ENCODE results near the gene ZNF750. TPM values are rescaled to one million over a fixed set of nuclear protein-coding genes. Genes with fewer than 3 reads are reported as not detected.

The ZNF750 gene
- polyA plus RNA-seq, 1 experiment: not detected

- ChIA-PET POLR2A (no interaction called here), CTCF (no interaction called here)
- no peak for TF ChIP-seq CTCF (IDR thresholded peaks at IDR 0.05; ENCODE audit: insufficient read depth, low read depth, low read length)
- Histone ChIP-seq H3K27me3 (ENCODE audit: control insufficient read depth, insufficient read depth, low read length) (no peaks in the 10 kb centered on the region), H3K36me3 (ENCODE audit: control insufficient read depth, insufficient read depth, low read length) (peaks cover 12% of the 10 kb centered on the region), H3K4me3 (ENCODE audit: low read depth, low read length) (no peak overlapping the region)
- DNase-seq (ENCODE audit: low read depth): no peak
These were observed 24.0 kb downstream of the ZNF750 start for GRCh38 chr17:82815790-82816305.

DNA sequence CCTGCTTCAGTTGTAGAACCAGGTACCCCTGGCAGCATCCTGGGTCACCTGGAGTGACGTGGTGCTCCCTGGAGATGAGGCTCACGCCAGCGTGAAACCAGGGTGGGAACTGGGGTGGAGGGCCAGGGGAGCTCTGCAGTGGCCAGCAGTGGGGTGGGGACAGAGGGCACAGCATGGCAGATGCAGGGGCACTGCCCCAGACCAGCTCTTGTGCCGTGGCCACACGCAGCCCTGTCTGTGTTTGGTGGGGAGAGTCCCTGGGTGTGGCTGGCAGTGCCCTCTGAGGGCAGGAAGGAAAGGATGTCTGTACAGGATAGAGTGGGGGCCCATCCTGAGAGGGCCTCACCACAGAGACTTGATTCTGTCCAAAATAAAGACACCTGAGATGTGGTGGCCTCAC is 24.5 kb downstream of the ZNF750 start:
- DNase-seq (ENCODE audit: low read depth): no peak
- Histone ChIP-seq H3K27me3 (ENCODE audit: control insufficient read depth, insufficient read depth, low read length) (no peaks in the 10 kb centered on the region), H3K4me3 (ENCODE audit: low read depth, low read length) (no peak overlapping the region), H3K36me3 (ENCODE audit: control insufficient read depth, insufficient read depth, low read length) (peaks cover 13% of the 10 kb centered on the region)
- ChIA-PET POLR2A (no interaction called here), CTCF (interaction anchor here (2.0 kb wide), 1 partner anchor 33 kb away, joined by 4 read pairs; no protein-coding TSS in a partner anchor)
- no peak for TF ChIP-seq CTCF (IDR thresholded peaks at IDR 0.05; ENCODE audit: insufficient read depth, low read depth, low read length)

DNA sequence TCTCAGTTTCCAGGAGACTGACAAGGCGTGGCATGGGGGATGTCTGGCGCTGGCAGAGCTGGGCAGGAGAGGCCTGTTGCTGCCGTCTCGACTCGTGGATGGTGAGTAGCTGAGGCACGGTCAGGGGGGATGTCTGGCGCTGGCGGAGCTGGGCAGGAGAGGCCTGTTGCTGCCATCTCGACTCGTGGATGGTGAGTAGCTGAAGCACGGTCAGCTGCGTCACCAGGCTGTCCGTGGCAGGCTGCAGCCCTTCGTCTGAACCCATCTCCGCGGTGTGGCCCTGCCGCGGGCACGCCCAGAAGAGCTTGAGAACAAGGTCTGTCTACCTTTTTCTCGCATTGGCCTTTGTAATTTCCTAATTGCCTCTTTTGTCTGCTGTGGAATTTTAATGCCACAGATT is 25.0 kb downstream of the ZNF750 start:
- POLR2A ChIA-PET: no interaction called here
- no peaks in the 10 kb centered on the region for H3K27me3 ChIP-seq (ENCODE audit: control insufficient read depth, insufficient read depth, low read length)
- CTCF ChIA-PET: interaction anchor here (2.0 kb wide), 1 partner anchor 33 kb away, joined by 4 read pairs; no protein-coding TSS in a partner anchor
- TF ChIP-seq CTCF (IDR thresholded peaks at IDR 0.05; ENCODE audit: insufficient read depth, low read depth, low read length): no peak
- DNase-seq (ENCODE audit: low read depth): no peak
- peaks cover 13% of the 10 kb centered on the region for H3K36me3 ChIP-seq (ENCODE audit: control insufficient read depth, insufficient read depth, low read length)
- H3K4me3 ChIP-seq (ENCODE audit: low read depth, low read length): no peak overlapping the region

- H3K27me3 ChIP-seq (ENCODE audit: control insufficient read depth, insufficient read depth, low read length): no peaks in the 10 kb centered on the region
- ChIA-PET CTCF (interaction anchor here (1.0 to 2.0 kb wide), 2 partner anchors 11 to 31 kb away, joined by 3 to 4 read pairs; no protein-coding TSS in a partner anchor), POLR2A (no interaction called here)
- no peak for DNase-seq (ENCODE audit: low read depth)
- H3K4me3 ChIP-seq (ENCODE audit: low read depth, low read length): no peak overlapping the region
- peaks cover 16% of the 10 kb centered on the region for H3K36me3 ChIP-seq (ENCODE audit: control insufficient read depth, insufficient read depth, low read length)
- TF ChIP-seq CTCF (IDR thresholded peaks at IDR 0.05; ENCODE audit: insufficient read depth, low read depth, low read length): no peak
These were observed 26.3 kb downstream of the ZNF750 start for GRCh38 chr17:82813299-82814051.

DNA sequence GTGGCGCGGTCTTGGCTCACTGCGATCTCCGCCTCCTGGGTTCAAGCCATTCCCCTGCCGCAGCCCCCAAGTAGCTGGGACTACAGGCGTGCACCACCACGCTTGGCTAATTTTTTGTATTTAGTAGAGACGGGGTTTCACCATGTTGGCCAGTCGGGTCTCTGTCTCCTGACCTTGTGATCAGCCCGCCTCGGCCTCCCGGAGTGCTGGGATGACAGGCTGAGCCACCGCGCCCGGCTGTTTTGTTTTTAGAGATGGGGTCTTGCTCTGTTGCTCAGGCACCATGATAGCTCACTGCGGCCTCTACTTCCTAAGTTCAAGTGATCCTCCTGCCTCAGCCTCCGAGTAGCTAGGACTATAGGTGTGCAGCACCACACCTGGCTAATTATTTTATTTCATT is 27.2 kb downstream of the ZNF750 start:
- H3K4me3 ChIP-seq (ENCODE audit: low read depth, low read length): no peak overlapping the region
- TF ChIP-seq CTCF (IDR thresholded peaks at IDR 0.05; ENCODE audit: insufficient read depth, low read depth, low read length): no peak
- peaks cover 16% of the 10 kb centered on the region for H3K36me3 ChIP-seq (ENCODE audit: control insufficient read depth, insufficient read depth, low read length)
- ChIA-PET CTCF (interaction anchor here (1.0 kb wide), 1 partner anchor 10 kb away, joined by 3 read pairs; no protein-coding TSS in a partner anchor), POLR2A (no interaction called here)
- no peaks in the 10 kb centered on the region for H3K27me3 ChIP-seq (ENCODE audit: control insufficient read depth, insufficient read depth, low read length)
- DNase-seq (ENCODE audit: low read depth): no peak

Measured in BJ (cell line).